ENCODE results near the gene PFDN1. TPM values are rescaled to one million over a fixed set of nuclear protein-coding genes. Genes with fewer than 3 reads are reported as not detected.

Gene PFDN1
- polyA plus RNA-seq, 2 donors = 65.4 to 67.6 TPM

DNA sequence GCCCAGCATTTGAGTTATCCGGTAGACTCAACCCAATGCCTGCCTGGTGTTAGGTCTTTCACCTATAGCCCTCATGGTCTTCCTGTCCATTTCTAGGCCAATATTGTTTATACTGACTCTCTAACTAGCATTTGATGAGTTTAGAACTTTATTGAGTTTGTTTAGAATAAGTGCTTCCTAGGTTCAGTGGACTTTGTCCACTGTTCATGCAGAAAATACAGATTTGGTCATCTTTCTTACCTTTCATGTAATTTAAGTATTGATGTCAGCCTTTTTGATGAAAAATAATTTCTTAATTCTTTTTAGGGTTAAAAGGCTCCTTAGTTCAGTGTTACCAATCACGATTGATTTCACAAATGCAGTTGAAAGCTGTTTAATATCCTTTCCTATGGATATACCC, 105.9 kb downstream of the PFDN1 start:
- Histone ChIP-seq H3K36me3 (ENCODE audit: control insufficient read depth in 2 of 2, insufficient read depth in 2 of 2, low read length in 1 of 2) (no peaks in the 10 kb centered on the region), H3K4me1 (ENCODE audit: control insufficient read depth in 2 of 2, insufficient read depth in 2 of 2, low read length in 1 of 2) (no peaks in the 10 kb centered on the region), H3K9me3 (ENCODE audit: control insufficient read depth in 2 of 2, insufficient read depth in 1 of 2, low read depth in 1 of 2, low read length in 1 of 2) (no peaks in the 10 kb centered on the region), H3K27ac (ENCODE audit: low read depth in 2 of 2, low read length in 1 of 2) (no peak overlapping the region), H3K27me3 (ENCODE audit: control insufficient read depth in 1 of 2, insufficient read depth in 2 of 2, low read length in 2 of 2) (no peaks in the 10 kb centered on the region), H3K4me3 (ENCODE audit: low read depth in 1 of 2, low read length in 2 of 2) (no peak overlapping the region)
- 75 to 88% methylated on average over 2 of the region's 2 CpGs for WGBS, 2 donors

DNA sequence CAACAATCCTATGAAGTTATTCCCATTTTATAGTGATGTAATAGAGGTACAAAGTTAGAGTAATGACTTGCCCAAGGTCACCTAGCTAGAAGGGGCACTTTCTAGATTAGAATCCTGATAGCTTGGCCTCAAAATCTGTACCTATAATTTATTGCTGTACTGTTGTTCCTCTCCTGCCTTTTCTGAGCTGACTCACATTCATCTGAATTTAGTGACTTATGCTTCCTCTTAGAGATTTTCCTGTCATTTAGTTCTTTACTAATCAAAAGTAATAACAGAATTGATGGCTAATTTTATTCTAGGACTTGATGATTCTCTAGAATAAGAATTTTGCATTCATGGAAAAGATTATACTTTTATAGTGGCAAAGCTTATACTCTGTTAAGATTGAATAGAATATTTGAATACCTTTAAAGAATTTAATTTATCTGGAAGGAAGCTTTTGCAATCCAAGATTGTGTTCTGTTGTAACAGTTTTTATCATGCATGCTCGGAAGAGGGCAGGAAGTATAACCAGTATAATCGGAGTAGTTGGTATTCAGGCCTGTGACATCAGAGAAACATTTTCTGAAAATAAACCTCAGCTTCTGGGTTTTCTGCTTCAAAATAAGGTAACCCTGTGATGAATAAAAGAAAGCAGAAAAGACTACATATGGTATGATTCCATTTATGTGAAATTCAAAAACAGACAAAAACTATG, 106.6 kb downstream of the PFDN1 start:
- Histone ChIP-seq H3K36me3 (ENCODE audit: control insufficient read depth in 2 of 2, insufficient read depth in 2 of 2, low read length in 1 of 2) (no peaks in the 10 kb centered on the region), H3K4me3 (ENCODE audit: low read depth in 1 of 2, low read length in 2 of 2) (no peak overlapping the region), H3K9me3 (ENCODE audit: control insufficient read depth in 2 of 2, insufficient read depth in 1 of 2, low read depth in 1 of 2, low read length in 1 of 2) (no peaks in the 10 kb centered on the region), H3K27me3 (ENCODE audit: control insufficient read depth in 1 of 2, insufficient read depth in 2 of 2, low read length in 2 of 2) (no peaks in the 10 kb centered on the region), H3K4me1 (ENCODE audit: control insufficient read depth in 2 of 2, insufficient read depth in 2 of 2, low read length in 1 of 2) (no peaks in the 10 kb centered on the region), H3K27ac (ENCODE audit: low read depth in 2 of 2, low read length in 1 of 2) (no peak overlapping the region)
- WGBS, 2 donors = 59 to 83% methylated on average over 2 of the region's 2 CpGs

Other genes starting within 250 kb of the PFDN1 start
- gene PURA, start 189.0 kb downstream of the PFDN1 start, polyA plus RNA-seq = 1 to 10 TPM; 2.7 to 3.4 TPM
- gene IGIP, start 177.2 kb downstream of the PFDN1 start, polyA plus RNA-seq = 1 to 10 TPM; 2.3 to 3.8 TPM
- gene CYSTM1, start 127.9 kb downstream of the PFDN1 start, polyA plus RNA-seq = 10 to 100 TPM in 1 of 2 donors, 1 to 10 TPM in 1; 6.7 to 13.4 TPM
- gene HBEGF, start 43.5 kb upstream of the PFDN1 start, polyA plus RNA-seq = 10 to 100 TPM in 1 of 2 donors, 1 to 10 TPM in 1; 9.3 to 23.5 TPM
- under 1 TPM; 0.14 to 0.20 TPM for gene SLC4A9, start 57.1 kb upstream of the PFDN1 start, polyA plus RNA-seq
- gene ANKHD1, start 98.7 kb upstream of the PFDN1 start, polyA plus RNA-seq = 10 to 100 TPM; 37.7 to 43.2 TPM
- gene EIF4EBP3, start 244.6 kb upstream of the PFDN1 start, polyA plus RNA-seq = 10 to 100 TPM; 27.6 to 38.2 TPM

Data from esophagus (tissue), 2 donors.